Cardiac septum (tissue), 1 donor: ENCODE results near the gene ORC1. TPM values are rescaled to one million over a fixed set of nuclear protein-coding genes. Genes with fewer than 3 reads are reported as not detected.

ENCODE experiments used
- DNase-seq: peaks from one replicate; pipeline ENCODE4 v3.0.0-alpha.2; 2020; ENCODE audit warnings: low spot score
- intact Hi-C: fragments of 100-400 bp; cut with DNase I; formaldehyde crosslinking; loops from one replicate; pipeline ENCODE4 v1.14.0; 2022
- long read RNA-seq: library from polyadenylated mRNA; unstranded; transcript quantifications from one replicate; pipeline ENCODE4 v2.0.0, GENCODE V29; 2021
- total RNA-seq: library from RNA; stranded (reverse); fragmentation: NEBNext Ultra II Directional; extraction: Animal tissue kit (Norgen Biotek cat#: 25700); gene quantifications from one replicate; pipeline ENCODE4 v1.2.1, GENCODE V29; 2021
- donor health status: DM: no; HTN: no; CAD: no.

The ORC1 gene
- 0.11 TPM for total RNA-seq
- long read RNA-seq: 0 reads

DNA sequence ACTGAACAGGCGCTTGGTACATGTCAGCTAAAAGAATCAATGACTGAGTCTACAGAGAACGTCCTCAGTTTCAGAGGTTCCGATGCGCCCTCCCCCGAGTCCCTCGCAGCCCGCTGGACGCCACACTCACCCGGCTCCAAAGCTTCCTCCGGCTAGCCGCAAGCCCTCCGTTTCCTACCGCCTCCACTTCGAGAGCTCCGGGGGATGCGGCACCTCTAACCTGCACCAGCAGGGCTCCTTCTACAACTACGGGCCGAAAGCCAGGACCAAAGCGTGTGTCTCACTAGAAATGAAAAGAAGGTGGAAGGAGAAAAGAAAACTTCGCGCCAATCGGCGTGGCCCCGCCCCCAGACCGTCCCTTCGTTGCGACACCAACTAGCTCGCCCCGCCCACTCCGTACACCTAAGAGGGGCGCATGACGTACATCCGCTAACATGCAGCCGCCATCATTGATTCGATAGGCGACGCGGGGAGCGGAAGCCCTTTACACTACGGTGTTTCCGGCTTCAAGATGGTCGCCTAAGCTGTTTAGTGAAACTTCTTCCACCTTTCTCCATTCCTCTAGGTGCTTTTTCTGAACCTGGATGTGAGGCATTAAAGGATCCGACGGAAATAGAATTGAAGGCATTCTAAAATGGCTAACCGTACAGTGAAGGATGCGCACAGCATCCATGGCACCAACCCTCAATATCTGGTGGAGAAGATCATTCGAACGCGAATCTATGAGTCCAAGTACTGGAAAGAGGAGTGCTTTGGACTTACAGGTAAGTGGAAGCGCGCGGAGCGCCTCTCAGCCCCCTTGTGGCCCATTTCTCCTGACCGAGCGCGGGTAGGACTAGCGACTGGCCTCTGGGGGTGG, at the start of gene ORC1, which contains the start of gene PRPF38A:
TSS of gene ORC1 (minus strand) at position 308 of the 859 bp plus-strand sequence. CDS start 2,200 bp downstream, outside the sequence.
TSS of gene PRPF38A (plus strand) at position 487 of the 859 bp plus-strand sequence. CDS start at position 635, 148 bp downstream.
- peak; percentile 97 for DNase-seq
- intact Hi-C loops: loop anchor here (2.0 to 10.0 kb wide), 4 partner anchors 38 to 280 kb away; partner anchors contain the start of genes CC2D1B and GPX7

DNA sequence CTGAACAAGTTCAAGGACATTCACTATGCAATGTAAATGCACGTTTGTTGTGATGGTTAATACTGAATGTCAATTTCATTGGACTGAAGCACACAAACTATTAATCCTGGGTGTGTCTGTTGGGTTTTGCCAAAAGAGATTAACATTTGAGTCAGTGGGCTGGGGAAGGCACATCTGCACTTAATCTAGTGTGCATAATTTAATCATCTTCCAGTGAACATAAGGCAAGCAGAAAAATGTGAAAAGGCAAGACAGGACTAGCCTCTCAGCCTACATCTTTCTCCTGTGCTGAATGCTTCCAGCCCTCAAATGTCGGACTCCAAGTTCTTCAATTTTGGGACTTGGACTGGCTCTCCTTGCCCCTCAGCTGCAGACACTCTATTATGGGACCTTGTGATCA, 40.2 kb upstream of the ORC1 start:
- DNase-seq: no peak
- intact Hi-C loops: no loop called here

- intact Hi-C loops: no loop called here
These were observed 35.8 kb upstream of the ORC1 start for GRCh38 chr1:52439976-52440375.

GRCh38 chr1:52436817-52437216, 32.6 kb upstream of the ORC1 start:
- no peak for DNase-seq
- intact Hi-C loops: no loop called here

More at GRCh38 chr1:52439976-52440375, 35.8 kb upstream of the ORC1 start:
- DNase-seq: no peak

DNA sequence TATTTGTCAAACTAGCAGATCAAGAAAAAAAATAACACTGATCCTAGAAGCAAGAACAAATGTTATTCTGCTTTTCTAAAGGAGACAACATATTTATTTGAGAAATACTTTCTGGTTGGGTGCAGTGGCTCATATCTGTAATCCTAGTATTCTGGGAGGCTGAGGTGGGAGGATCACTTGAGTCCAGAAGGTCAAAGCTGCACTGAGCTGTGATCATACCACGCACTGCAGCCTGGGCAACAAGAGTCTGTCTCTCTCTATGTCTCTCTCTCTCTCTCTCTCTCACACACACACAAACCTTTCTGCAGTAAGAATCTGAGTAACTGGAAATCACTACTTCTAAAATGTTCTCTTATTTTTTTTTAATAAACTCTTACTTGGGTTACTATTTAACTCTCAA, 31.4 kb upstream of the ORC1 start:
- intact Hi-C loops: no loop called here
- no peak for DNase-seq

DNA sequence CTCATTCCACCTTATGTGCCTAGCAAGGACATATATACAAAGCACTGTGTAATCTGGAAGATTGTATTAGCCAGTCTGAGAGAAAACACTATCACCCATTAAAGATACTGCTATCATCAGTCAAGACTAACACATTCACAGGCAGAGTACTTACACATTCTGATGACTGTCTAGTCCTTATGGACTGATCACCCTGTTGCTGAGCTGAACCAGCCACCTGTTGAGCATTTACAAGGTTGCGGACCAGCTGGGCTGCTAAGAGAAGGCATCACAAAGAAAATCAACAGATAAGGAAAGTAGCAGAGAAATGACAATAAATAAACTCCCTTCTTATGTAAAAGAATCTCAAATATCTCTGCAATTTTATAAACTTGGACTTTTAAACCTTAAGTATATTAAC, 31.0 kb upstream of the ORC1 start:
- intact Hi-C loops: no loop called here

GRCh38 chr1:52432807-52433206, 28.6 kb upstream of the ORC1 start:
- intact Hi-C loops: no loop called here
- DNase-seq: no peak

More for the DNA sequence above, 31.0 kb upstream of the ORC1 start:
- no peak for DNase-seq

GRCh38 chr1:52427152-52427551, 22.9 kb upstream of the ORC1 start:
- DNase-seq: no peak
- intact Hi-C loops: no loop called here

GRCh38 chr1:52426371-52426770, 22.1 kb upstream of the ORC1 start:
- intact Hi-C loops: no loop called here
- DNase-seq: no peak

DNA sequence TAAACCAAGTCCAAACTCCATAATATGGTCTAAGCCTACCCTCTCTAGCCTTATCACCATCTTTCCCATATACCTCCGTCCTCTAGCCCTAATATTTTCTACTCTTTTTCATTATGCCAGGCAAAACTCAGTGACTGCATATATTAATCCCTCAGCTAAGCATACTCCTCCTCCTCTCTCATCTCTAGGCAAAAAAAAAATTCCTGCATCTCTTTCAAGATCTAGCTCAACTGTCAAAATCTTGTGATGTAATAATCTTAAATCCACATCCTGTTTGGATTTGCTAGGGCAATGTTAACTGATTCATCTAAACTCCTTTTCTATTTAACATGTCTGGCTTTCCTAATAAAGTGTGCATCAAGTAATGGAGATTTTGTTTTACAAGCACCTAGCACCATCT, 20.6 kb upstream of the ORC1 start:
- intact Hi-C loops: no loop called here
- DNase-seq: no peak

DNA sequence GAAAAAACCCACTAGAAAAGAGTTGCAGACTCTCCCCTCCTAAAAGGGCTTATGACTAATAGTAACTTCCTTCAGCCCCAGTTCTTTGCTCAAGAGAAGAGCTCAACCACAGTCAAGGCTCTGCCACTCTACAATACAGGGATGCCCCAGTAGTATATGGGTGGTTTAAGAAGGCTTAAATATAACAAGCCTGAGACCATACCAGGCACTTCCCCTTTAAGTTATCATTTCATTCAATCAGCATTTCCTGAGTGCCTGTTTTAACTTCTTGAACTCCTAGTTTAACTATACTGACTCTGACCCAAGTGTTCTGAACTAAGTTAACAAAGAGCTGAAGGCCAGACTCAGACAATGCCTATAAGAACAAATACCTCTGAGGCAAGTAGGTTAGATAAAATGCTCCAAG, 20.0 kb upstream of the ORC1 start:
- intact Hi-C loops: no loop called here
- DNase-seq: no peak

DNA sequence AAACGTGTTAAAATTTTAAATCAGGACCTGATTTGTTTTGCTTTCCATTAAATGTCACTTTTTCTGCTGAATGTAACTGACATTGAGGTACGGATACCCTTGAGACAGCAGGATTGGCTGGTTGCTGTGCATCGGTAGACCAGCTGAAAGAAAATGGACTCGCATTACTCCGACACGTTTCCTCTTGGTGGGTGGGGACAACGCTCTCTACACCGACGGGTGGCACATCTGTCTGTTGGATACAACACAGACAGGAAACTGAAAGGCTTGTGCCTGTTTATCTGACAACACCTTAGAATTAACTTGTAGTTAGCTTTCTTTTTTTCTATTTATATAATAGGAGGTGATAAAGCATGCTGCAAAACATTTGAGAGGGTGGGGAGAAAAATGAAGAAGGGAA, 19.5 kb upstream of the ORC1 start:
- DNase-seq: no peak
- intact Hi-C loops: no loop called here

DNA sequence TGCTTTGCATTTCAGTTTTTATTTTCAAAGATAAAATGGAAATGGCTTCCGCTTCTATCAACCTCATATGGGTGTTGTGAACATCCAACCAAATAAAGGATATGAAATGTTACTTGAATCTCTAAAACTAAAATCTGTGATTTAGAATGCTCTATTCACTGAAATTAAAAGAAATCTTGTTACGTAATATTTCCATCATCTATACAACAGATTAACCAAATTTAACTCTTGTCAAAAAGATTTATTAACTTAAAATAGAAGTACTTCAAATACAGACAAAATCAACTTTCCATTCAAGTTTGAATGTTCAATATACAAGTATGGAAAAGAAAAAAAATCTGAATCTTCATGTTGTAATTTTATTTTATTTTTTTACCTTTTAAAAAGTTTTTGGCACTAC, 18.8 kb upstream of the ORC1 start:
- intact Hi-C loops: no loop called here
- no peak for DNase-seq

DNA sequence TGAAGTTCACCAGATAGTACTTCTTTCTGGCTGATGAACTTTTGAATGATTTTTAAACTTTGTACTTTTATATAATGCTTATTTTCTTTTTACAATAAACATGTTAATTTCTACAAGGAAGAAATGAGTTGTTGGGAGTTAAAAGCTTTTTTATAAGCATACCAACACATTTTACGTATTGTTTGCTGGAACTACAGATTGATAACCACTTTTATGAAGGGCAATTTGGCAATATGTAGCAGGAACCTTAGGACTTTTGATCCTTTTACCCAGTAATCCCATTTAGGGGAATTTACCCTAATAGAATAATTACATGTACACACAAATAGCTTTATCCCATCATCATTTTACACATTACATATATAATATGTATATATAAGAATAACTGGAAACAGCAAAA, 16.5 kb upstream of the ORC1 start:
- no peak for DNase-seq

GRCh38 chr1:52416811-52417210, 12.6 kb upstream of the ORC1 start:
- intact Hi-C loops: no loop called here
- no peak for DNase-seq

More for the DNA sequence above, 16.5 kb upstream of the ORC1 start:
- intact Hi-C loops: no loop called here

DNA sequence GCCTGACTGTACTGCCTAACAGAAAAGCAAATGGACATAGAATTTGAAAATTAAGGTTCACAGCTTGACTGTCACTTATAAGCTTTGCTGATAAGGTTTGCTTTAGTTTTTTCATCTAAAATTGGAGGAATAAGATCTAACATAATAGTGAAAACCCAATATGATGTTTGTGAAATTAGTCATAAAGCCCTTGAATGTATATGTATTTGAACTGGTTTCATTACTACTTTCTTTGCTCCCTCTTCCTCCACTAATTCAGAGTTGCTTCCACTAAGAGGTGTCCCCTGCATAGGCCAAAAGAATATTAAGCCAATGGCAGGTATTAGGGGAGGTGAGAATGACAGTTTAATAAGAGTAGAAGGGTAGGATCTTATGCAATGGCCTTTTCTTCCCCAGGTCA, 10.7 kb upstream of the ORC1 start:
- intact Hi-C loops: no loop called here
- DNase-seq: no peak

- intact Hi-C loops: no loop called here
- no peak for DNase-seq
These were observed 9.3 kb upstream of the ORC1 start for GRCh38 chr1:52413410-52413989.

- no peak for DNase-seq
- intact Hi-C loops: loop anchor here (2.0 to 10.0 kb wide), 5 partner anchors 38 to 522 kb away; partner anchors contain the start of genes CC2D1B, GPX7 and SCP2
These were observed 734 bp upstream of the ORC1 start for GRCh38 chr1:52404975-52405338.

DNA sequence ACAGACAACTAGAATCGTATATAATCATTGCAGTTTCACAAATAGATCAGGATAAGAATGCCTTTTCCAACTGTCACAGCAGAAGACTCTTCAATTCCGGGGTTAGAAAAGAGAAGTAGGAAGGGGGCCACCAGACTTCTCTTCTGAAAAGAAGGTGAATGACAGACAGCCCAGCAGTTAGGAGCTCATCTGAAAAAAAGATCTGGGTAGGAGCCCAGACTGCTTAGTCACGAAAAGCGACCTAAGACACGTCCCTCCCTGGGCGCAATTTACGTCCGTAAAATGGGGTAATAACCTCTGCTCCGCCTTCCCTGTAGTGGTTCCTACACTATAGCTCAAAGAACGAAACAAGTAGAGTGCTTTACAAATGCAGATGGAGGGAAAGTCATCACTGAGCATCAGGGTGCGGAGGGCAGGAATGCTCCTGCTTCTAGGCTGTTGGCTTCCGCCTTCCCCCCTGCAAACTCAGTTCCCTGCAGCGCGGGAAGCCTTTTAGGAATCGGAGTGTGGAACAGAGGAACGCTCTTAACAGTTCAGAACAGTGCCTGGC, 582 bp downstream of the ORC1 start:
- intact Hi-C loops: loop anchor here (2.0 to 10.0 kb wide), 4 partner anchors 37 to 281 kb away; partner anchors contain the start of genes CC2D1B and GPX7
- no peak for DNase-seq

DNA sequence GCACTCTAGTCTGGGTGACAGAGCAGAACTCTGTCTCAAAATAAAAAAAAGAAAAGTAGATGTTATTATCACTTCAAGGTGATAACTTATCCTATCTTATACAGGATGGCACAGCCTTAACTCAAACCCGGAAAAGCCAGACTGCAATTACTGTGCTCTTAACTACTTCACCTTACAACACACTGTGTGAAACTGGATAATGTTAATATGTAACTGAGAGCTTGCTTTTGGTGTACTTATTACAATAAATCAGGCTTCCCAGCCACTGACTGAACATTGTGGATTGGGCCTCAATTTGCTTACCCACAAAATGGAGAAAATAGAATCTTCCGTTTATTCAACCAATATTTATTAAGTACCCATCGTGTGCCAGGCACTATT, 1.4 kb downstream of the ORC1 start:
- DNase-seq: no peak
- intact Hi-C loops: loop anchor here (5.0 to 10.0 kb wide), 2 partner anchors 199 to 282 kb away; partner anchors contain the start of gene GPX7
